ENCODE results near the gene CABP1.

- TF ChIP-seq POLR2A (IDR thresholded peaks at IDR 0.05) (no peak), CTCF (IDR thresholded peaks at IDR 0.05) (no peak)
Measured at GRCh38 chr12:120697344-120697743, 56.9 kb downstream of the CABP1 start.
